Thyroid gland (tissue), 4 donors: ENCODE data around the gene IGFBP5. TPM values are rescaled to one million over a fixed set of nuclear protein-coding genes. Genes with fewer than 3 reads are reported as not detected.
A peak's percentile ranks its signal among the peaks of the same experiment; 100 is the strongest.

Experiments used
- DNase-seq, 2 donors: peaks; one replicate each; pipeline ENCODE4 v3.0.0-alpha.2; 2019
- H3K27ac ChIP-seq, 3 donors: fragments of 200-600 bp; sonication (generic); 1 replicate in 2 of 3; 2 replicates in 1 of 3; pipeline ENCODE4 v1.5.1; 2016 to 2019; ENCODE audit warnings: mild to moderate bottlenecking in 1 of 3, moderate library complexity in 1 of 3
- H3K27me3 ChIP-seq: fragments of 200-600 bp; sonication (generic); one replicate; pipeline ENCODE4 v1.5.1; 2019
- H3K36me3 ChIP-seq, 2 donors: fragments of 200-600 bp; sonication (generic); one replicate each; pipeline ENCODE4 v1.5.1; 2016 to 2019
- H3K4me1 ChIP-seq, 2 donors: fragments of 200-600 bp; sonication (generic); one replicate each; pipeline ENCODE4 v1.5.1; 2017 to 2019
- H3K4me3 ChIP-seq, 3 donors: fragments of 200-600 bp; sonication (generic); replicated peaks in 1 of 3; 1 replicate in 2 of 3; 2 replicates in 1 of 3; pipeline ENCODE4 v1.5.1; 2016; ENCODE audit warnings: mild to moderate bottlenecking in 1 of 3
- H3K9me3 ChIP-seq: fragments of 200-600 bp; sonication (generic); one replicate; pipeline ENCODE4 v1.5.1; 2017
- POLR2A ChIP-seq, 2 donors: fragments of 450-650 bp; IDR thresholded peaks; one replicate each; pipeline ENCODE4 v1.6.1; 2017; ENCODE audit warnings: antibody characterized with exemption in 2 of 2, mild to moderate bottlenecking in 2 of 2, moderate library complexity in 1 of 2
- WGBS, 2 donors: methylation state at CpG; one replicate each; pipeline ENCODE4 v1.1.5; 2017; 5-methylcytosine and 5-hydroxymethylcytosine counted together
- intact Hi-C: fragments of 100-400 bp; cut with DNase I; formaldehyde crosslinking; loops from one replicate; pipeline ENCODE4 v1.15.1; 2023
- total RNA-seq, 4 donors: library from RNA; depleted of rRNA; stranded (reverse); fragments of >200 nt; gene quantifications; one replicate each; pipeline ENCODE4 v1.2.3, GENCODE V29; 2016
- TF ChIP-seq, protein P1 (sequence below), 6 experiments: fragments of 200-600 bp in 3 of 6; fragments of 450-650 bp in 3 of 6; sonication (generic) in 3 of 6; IDR thresholded peaks; one replicate each; pipeline ENCODE4 v1.5.1; 2016 to 2019; ENCODE audit warnings: antibody characterized with exemption in 6 of 6, mild to moderate bottlenecking in 2 of 6, inconsistent platforms in 1 of 6, moderate library complexity in 1 of 6

IGFBP5 gene
- total RNA-seq, 4 donors from 2014 or later: 704 to 1,519 (median 952) TPM

DNA sequence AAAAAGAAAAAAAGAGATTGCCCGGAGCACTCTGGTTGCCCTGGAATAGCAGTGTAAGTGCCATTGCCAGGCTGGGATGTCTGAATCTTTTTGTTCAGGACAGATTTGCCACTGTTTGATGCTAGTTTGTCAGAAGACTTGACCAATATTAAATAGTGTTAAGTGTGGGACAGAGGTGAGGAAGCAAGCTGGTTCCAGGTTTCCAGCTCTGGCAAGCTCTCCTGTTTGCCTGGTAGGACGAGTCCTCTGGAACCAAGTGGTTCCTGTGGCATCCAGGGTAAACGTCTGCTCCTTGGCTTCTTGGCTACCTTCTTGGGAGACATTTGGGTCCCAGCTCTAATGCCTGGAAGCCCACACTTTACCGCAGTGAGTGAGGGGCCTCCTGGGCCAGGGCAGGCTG is 20.8 kb upstream of the IGFBP5 start:
- DNase-seq: peak; percentile 41 to 50
- Histone ChIP-seq H3K27me3 (no peaks in the 10 kb centered on the region), H3K27ac (peak overlapping the region in 2 of 3 donors; percentile 13 to 59), H3K4me1 (peaks cover 38 to 52% of the 10 kb centered on the region in 2 donors), H3K36me3 (no peaks in the 10 kb centered on the region), H3K9me3 (no peaks in the 10 kb centered on the region), H3K4me3 (no peak overlapping the region)
- WGBS, 2 donors: 36 to 61% methylated on average over 3 to 4 of the region's 4 CpGs
- TF ChIP-seq, protein P1, sequence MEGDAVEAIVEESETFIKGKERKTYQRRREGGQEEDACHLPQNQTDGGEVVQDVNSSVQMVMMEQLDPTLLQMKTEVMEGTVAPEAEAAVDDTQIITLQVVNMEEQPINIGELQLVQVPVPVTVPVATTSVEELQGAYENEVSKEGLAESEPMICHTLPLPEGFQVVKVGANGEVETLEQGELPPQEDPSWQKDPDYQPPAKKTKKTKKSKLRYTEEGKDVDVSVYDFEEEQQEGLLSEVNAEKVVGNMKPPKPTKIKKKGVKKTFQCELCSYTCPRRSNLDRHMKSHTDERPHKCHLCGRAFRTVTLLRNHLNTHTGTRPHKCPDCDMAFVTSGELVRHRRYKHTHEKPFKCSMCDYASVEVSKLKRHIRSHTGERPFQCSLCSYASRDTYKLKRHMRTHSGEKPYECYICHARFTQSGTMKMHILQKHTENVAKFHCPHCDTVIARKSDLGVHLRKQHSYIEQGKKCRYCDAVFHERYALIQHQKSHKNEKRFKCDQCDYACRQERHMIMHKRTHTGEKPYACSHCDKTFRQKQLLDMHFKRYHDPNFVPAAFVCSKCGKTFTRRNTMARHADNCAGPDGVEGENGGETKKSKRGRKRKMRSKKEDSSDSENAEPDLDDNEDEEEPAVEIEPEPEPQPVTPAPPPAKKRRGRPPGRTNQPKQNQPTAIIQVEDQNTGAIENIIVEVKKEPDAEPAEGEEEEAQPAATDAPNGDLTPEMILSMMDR (IDR thresholded peaks at IDR 0.05): no peak
- TF ChIP-seq POLR2A (IDR thresholded peaks at IDR 0.05): no peak
- intact Hi-C loops: no loop called here

DNA sequence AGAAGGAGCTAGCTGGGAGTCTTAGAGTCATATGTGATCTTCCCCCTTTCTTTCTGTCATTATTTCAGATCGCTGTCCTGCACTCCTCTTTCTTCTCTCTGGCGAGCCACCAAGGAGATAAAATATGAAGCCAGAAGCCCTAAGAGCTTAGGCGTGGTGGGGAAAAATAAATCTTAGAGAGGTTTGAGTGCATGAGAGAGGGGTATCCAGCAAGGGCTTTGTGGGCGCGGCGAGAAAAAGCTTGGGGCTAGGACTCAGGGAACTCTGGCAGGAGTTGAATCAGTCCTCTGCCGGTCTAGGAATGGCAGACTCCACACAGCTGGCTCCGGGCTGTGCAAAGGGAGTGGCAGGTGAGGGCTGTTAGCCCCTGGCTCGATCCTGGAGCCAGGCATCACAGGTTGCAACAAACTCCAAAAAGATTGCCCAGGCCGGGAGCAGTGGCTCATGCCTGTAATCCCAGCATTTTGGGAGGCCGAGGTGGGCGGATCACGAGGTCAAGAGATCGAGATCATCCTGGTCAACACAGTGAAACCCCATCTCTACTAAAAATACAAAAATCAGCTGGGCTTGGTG is 20.1 kb upstream of the IGFBP5 start:
- 78 to 91% methylated on average over 14 of the region's 14 CpGs for WGBS, 2 donors
- DNase-seq: no peak
- H3K4me3 ChIP-seq: no peak overlapping the region
- intact Hi-C loops: no loop called here
- TF ChIP-seq POLR2A (IDR thresholded peaks at IDR 0.05): no peak
- TF ChIP-seq, protein P1 (IDR thresholded peaks at IDR 0.05): no peak
- no peaks in the 10 kb centered on the region for H3K36me3 ChIP-seq
- peaks cover 44 to 59% of the 10 kb centered on the region in 2 donors for H3K4me1 ChIP-seq
- H3K27ac ChIP-seq: peak overlapping the region in 2 of 3 donors; percentile 13 to 37
- no peaks in the 10 kb centered on the region for H3K9me3 ChIP-seq
- H3K27me3 ChIP-seq: no peaks in the 10 kb centered on the region

DNA sequence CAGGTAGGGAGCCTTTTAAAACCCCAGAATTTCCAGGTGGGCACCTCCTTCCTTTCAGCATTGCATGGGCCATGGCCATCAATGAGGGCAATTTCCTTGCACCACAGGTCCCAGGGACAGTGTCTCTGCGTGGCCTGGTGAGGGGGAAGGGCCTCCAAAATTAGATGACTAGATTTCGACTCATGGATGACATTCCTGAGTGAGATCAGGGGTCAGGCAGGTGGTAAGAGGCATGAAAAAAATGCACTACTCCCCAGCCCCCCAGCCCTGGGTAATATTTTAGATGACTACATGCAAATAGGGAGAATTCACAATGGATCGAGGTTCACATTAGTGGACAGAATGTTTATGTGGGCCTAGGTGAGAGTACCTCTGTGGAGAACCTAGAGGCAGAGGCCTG is 19.0 kb upstream of the IGFBP5 start:
- Histone ChIP-seq H3K27me3 (no peaks in the 10 kb centered on the region), H3K4me1 (peaks cover 51 to 67% of the 10 kb centered on the region in 2 donors), H3K9me3 (no peaks in the 10 kb centered on the region), H3K27ac (peak overlapping the region in 1 of 3 donors; percentile 28), H3K4me3 (no peak overlapping the region), H3K36me3 (no peaks in the 10 kb centered on the region)
- 75 to 89% methylated on average over 3 of the region's 3 CpGs for WGBS, 2 donors
- DNase-seq: no peak
- intact Hi-C loops: no loop called here
- TF ChIP-seq POLR2A (IDR thresholded peaks at IDR 0.05): no peak
- TF ChIP-seq, protein P1 (IDR thresholded peaks at IDR 0.05): no peak

DNA sequence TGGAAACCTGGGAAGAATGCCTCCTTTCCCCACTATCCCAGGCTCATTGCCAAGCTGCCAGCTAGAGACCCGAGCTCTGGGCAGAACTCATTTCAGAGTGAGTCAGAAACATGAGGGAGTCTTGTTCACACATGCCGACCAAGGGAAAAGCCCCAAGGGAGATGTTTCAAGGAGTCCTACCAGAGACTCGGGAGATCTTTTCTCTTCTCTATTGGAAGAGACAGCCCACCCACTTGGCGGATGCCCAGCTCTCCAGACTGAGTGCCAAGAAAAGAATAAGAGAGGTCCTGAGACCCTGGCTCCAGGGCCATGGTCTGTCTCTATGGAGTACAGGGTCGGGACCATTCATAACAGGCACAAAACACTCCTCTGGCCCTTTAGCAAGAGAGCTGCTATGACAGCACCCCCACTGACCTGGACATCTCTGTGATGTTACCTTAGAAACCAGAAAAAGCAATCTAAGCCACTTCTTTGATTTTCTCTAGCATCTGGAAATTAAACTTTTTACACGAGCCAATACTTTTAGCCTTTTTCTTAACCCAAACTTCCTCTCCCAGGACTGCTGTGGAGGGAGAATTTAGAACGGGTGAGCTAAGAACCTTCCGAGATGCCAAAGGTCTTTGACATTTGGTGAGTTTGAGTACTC is 18.5 kb upstream of the IGFBP5 start:
- Histone ChIP-seq H3K27me3 (no peaks in the 10 kb centered on the region), H3K36me3 (no peaks in the 10 kb centered on the region), H3K4me1 (peaks cover 51 to 67% of the 10 kb centered on the region in 2 donors), H3K4me3 (no peak overlapping the region), H3K27ac (peak overlapping the region in 1 of 3 donors; percentile 28), H3K9me3 (no peaks in the 10 kb centered on the region)
- DNase-seq: peak; percentile 31
- 55 to 60% methylated on average over 8 of the region's 8 CpGs for WGBS, 2 donors
- intact Hi-C loops: no loop called here
- TF ChIP-seq, protein P1 (IDR thresholded peaks at IDR 0.05): no peak
- TF ChIP-seq POLR2A (IDR thresholded peaks at IDR 0.05): no peak

DNA sequence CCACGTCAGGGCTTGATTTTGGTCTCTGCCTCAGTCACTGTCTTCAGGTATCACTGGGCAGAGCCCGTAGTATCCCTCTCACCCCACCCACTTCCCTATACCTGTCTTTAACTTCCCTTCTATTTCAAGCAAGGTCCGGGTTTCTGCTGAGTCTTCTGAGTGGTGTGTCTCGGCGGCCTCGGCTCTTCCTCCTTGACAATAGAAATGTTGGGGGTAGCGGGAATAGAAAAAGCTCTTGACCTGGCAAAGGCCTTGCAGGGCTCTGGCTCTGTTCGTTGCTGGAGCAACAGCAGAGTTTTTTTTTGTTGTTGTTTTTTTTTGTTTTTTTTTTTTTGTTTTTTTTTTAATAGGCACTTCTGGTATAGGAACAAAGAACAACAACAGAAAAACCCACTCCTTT is 16.0 kb upstream of the IGFBP5 start:
- no peak for DNase-seq
- Histone ChIP-seq H3K27me3 (no peaks in the 10 kb centered on the region), H3K9me3 (no peaks in the 10 kb centered on the region), H3K27ac (peak overlapping the region in 2 of 3 donors; percentile 70 to 81), H3K36me3 (no peaks in the 10 kb centered on the region), H3K4me1 (peaks cover 43 to 48% of the 10 kb centered on the region in 2 donors), H3K4me3 (no peak overlapping the region)
- 75 to 89% methylated on average over 8 of the region's 8 CpGs for WGBS, 2 donors
- intact Hi-C loops: no loop called here
- TF ChIP-seq, protein P1 (IDR thresholded peaks at IDR 0.05): no peak
- no peak for TF ChIP-seq POLR2A (IDR thresholded peaks at IDR 0.05)
